ENCODE data around the gene EDIL3.

The EDIL3 gene

GRCh38 chr5:83921666-83922193 is 462.9 kb downstream of the EDIL3 start:
- CTCF ChIA-PET, result interaction anchor here (1.7 kb wide), 1 partner anchor 16 kb away, joined by 4 read pairs; no protein-coding TSS in a partner anchor
- H3K9me3 ChIP-seq (ENCODE audit: control extremely low read depth in 1 of 5, control insufficient read depth in 4 of 5, insufficient read depth in 2 of 5, low read depth in 1 of 5, low read length in 4 of 5), result peaks cover 0 to 5% (median 0%) of the 10 kb centered on the region in 5 experiments
- H3K4me3 ChIP-seq (ENCODE audit: control insufficient read depth in 1 of 7, extremely low read depth in 1 of 7, insufficient read depth in 4 of 7, low read depth in 2 of 7, low read length in 6 of 7), result no peak overlapping the region
- DNase-seq, result no peak
- no peaks in the 10 kb centered on the region for H3K27me3 ChIP-seq (replicated peaks in 2 of 5; ENCODE audit: control insufficient read depth in 4 of 5, insufficient read depth in 5 of 5, low read length in 4 of 5)
- H3K36me3 ChIP-seq (ENCODE audit: control insufficient read depth in 4 of 4, insufficient read depth in 4 of 4, low read length in 3 of 4), result no peaks in the 10 kb centered on the region
- WGBS (ENCODE audit: insufficient coverage), result 70% methylated on average over 3 of the region's 5 CpGs
- peaks cover 0 to 13% (median 8%) of the 10 kb centered on the region in 4 experiments for H3K4me1 ChIP-seq (ENCODE audit: control extremely low read depth in 1 of 4, control insufficient read depth in 4 of 4, insufficient read depth in 4 of 4, low read length in 3 of 4)
- POLR2A ChIA-PET, result no interaction called here
- H3K27ac ChIP-seq (ENCODE audit: insufficient read depth in 1 of 2, low read depth in 1 of 2, low read length in 2 of 2, poor library complexity in 1 of 2, severe bottlenecking in 2 of 2), result no peak overlapping the region

GRCh38 chr5:83919071-83920041 is 465.3 kb downstream of the EDIL3 start:
- CTCF ChIA-PET, result no interaction called here

DNA sequence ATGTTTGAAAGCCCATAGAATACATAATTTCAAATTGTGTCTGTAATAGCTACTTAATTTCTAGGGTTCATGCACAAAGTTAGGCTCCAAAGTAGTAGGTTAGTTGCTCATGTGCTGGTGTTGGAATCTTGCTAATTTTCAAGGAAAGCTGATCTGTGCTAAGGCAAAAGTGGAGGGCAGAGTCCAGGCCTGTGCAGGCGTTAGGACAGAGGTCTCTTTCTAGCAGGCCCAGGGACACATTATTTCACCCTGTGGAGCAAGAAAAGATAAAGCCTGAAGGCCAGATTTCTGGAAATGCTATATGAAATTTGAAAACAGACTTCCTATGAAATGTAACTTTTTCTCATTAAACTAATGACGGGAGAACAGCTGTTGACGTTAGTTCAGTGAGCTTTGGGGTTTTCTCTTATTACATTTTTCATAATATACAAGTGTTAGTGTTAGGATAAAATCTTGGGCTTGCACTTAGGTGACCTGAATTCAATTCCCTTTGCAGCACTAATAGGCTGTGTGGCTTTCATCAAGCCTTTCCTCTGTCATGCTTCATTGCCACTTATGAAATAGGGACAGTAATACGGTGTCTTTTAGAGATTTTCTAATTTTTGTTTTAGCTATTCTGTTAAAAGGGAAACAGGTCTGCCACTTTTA is 467.3 kb downstream of the EDIL3 start:
- ChIA-PET POLR2A (no interaction called here), CTCF (interaction anchor here (5.4 kb wide), 1 partner anchor 9 kb away, joined by 37 read pairs; no protein-coding TSS in a partner anchor)
- Histone ChIP-seq H3K36me3 (ENCODE audit: control insufficient read depth in 4 of 4, insufficient read depth in 4 of 4, low read length in 3 of 4) (no peaks in the 10 kb centered on the region), H3K4me3 (ENCODE audit: control insufficient read depth in 1 of 7, extremely low read depth in 1 of 7, insufficient read depth in 4 of 7, low read depth in 2 of 7, low read length in 6 of 7) (no peak overlapping the region), H3K27me3 (replicated peaks in 2 of 5; ENCODE audit: control insufficient read depth in 4 of 5, insufficient read depth in 5 of 5, low read length in 4 of 5) (no peaks in the 10 kb centered on the region), H3K4me1 (ENCODE audit: control extremely low read depth in 1 of 4, control insufficient read depth in 4 of 4, insufficient read depth in 4 of 4, low read length in 3 of 4) (peaks cover 0 to 22% (median 12%) of the 10 kb centered on the region in 4 experiments), H3K9me3 (ENCODE audit: control extremely low read depth in 1 of 5, control insufficient read depth in 4 of 5, insufficient read depth in 2 of 5, low read depth in 1 of 5, low read length in 4 of 5) (no peaks in the 10 kb centered on the region), H3K27ac (ENCODE audit: insufficient read depth in 1 of 2, low read depth in 1 of 2, low read length in 2 of 2, poor library complexity in 1 of 2, severe bottlenecking in 2 of 2) (no peak overlapping the region)
- WGBS (ENCODE audit: insufficient coverage), result no CpG with 5 or more reads among the region's 4 CpGs
- no peak for DNase-seq

More at GRCh38 chr5:83919071-83920041, 465.3 kb downstream of the EDIL3 start:
- Histone ChIP-seq H3K4me3 (ENCODE audit: control insufficient read depth in 1 of 7, extremely low read depth in 1 of 7, insufficient read depth in 4 of 7, low read depth in 2 of 7, low read length in 6 of 7) (peak overlapping the region in 1 of 7 experiments; percentile 19), H3K27me3 (replicated peaks in 2 of 5; ENCODE audit: control insufficient read depth in 4 of 5, insufficient read depth in 5 of 5, low read length in 4 of 5) (no peaks in the 10 kb centered on the region), H3K4me1 (ENCODE audit: control extremely low read depth in 1 of 4, control insufficient read depth in 4 of 4, insufficient read depth in 4 of 4, low read length in 3 of 4) (peaks cover 0 to 14% (median 8%) of the 10 kb centered on the region in 4 experiments), H3K9me3 (ENCODE audit: control extremely low read depth in 1 of 5, control insufficient read depth in 4 of 5, insufficient read depth in 2 of 5, low read depth in 1 of 5, low read length in 4 of 5) (peaks cover 0 to 5% (median 0%) of the 10 kb centered on the region in 5 experiments), H3K27ac (ENCODE audit: insufficient read depth in 1 of 2, low read depth in 1 of 2, low read length in 2 of 2, poor library complexity in 1 of 2, severe bottlenecking in 2 of 2) (no peak overlapping the region), H3K36me3 (ENCODE audit: control insufficient read depth in 4 of 4, insufficient read depth in 4 of 4, low read length in 3 of 4) (no peaks in the 10 kb centered on the region)
- 5% methylated on average over 4 of the region's 4 CpGs for WGBS (ENCODE audit: insufficient coverage)
- POLR2A ChIA-PET, result no interaction called here
- peak in 2 of 3 donors; percentile 54 to 76 for DNase-seq

- peaks cover 0 to 22% (median 12%) of the 10 kb centered on the region in 4 experiments for H3K4me1 ChIP-seq (ENCODE audit: control extremely low read depth in 1 of 4, control insufficient read depth in 4 of 4, insufficient read depth in 4 of 4, low read length in 3 of 4)
- H3K9me3 ChIP-seq (ENCODE audit: control extremely low read depth in 1 of 5, control insufficient read depth in 4 of 5, insufficient read depth in 2 of 5, low read depth in 1 of 5, low read length in 4 of 5), result no peaks in the 10 kb centered on the region
- POLR2A ChIA-PET, result no interaction called here
- WGBS (ENCODE audit: insufficient coverage), result 100% methylated on average over 2 of the region's 4 CpGs
- H3K27me3 ChIP-seq (replicated peaks in 2 of 5; ENCODE audit: control insufficient read depth in 4 of 5, insufficient read depth in 5 of 5, low read length in 4 of 5), result no peaks in the 10 kb centered on the region
- DNase-seq, result no peak
- no peak overlapping the region for H3K27ac ChIP-seq (ENCODE audit: insufficient read depth in 1 of 2, low read depth in 1 of 2, low read length in 2 of 2, poor library complexity in 1 of 2, severe bottlenecking in 2 of 2)
- no peak overlapping the region for H3K4me3 ChIP-seq (ENCODE audit: control insufficient read depth in 1 of 7, extremely low read depth in 1 of 7, insufficient read depth in 4 of 7, low read depth in 2 of 7, low read length in 6 of 7)
- H3K36me3 ChIP-seq (ENCODE audit: control insufficient read depth in 4 of 4, insufficient read depth in 4 of 4, low read length in 3 of 4), result no peaks in the 10 kb centered on the region
- CTCF ChIA-PET, result interaction anchor here (1.1 to 5.4 kb wide), 2 partner anchors 8 to 12 kb away, joined by 3 to 37 read pairs; no protein-coding TSS in a partner anchor
These were observed 469.8 kb downstream of the EDIL3 start for GRCh38 chr5:83914662-83915418.

- CTCF ChIA-PET, result interaction anchor here (1.1 to 5.4 kb wide), 2 partner anchors 9 to 13 kb away, joined by 3 to 37 read pairs; no protein-coding TSS in a partner anchor
- no peaks in the 10 kb centered on the region for H3K36me3 ChIP-seq (ENCODE audit: control insufficient read depth in 4 of 4, insufficient read depth in 4 of 4, low read length in 3 of 4)
- POLR2A ChIA-PET, result no interaction called here
- H3K4me3 ChIP-seq (ENCODE audit: control insufficient read depth in 1 of 7, extremely low read depth in 1 of 7, insufficient read depth in 4 of 7, low read depth in 2 of 7, low read length in 6 of 7), result no peak overlapping the region
- peak in 2 of 3 donors; percentile 52 to 56 for DNase-seq
- H3K27me3 ChIP-seq (replicated peaks in 2 of 5; ENCODE audit: control insufficient read depth in 4 of 5, insufficient read depth in 5 of 5, low read length in 4 of 5), result no peaks in the 10 kb centered on the region
- 6% methylated on average over 2 of the region's 4 CpGs for WGBS (ENCODE audit: insufficient coverage)
- H3K4me1 ChIP-seq (ENCODE audit: control extremely low read depth in 1 of 4, control insufficient read depth in 4 of 4, insufficient read depth in 4 of 4, low read length in 3 of 4), result peaks cover 0 to 20% (median 10%) of the 10 kb centered on the region in 4 experiments
- no peaks in the 10 kb centered on the region for H3K9me3 ChIP-seq (ENCODE audit: control extremely low read depth in 1 of 5, control insufficient read depth in 4 of 5, insufficient read depth in 2 of 5, low read depth in 1 of 5, low read length in 4 of 5)
- H3K27ac ChIP-seq (ENCODE audit: insufficient read depth in 1 of 2, low read depth in 1 of 2, low read length in 2 of 2, poor library complexity in 1 of 2, severe bottlenecking in 2 of 2), result no peak overlapping the region
These were observed 470.5 kb downstream of the EDIL3 start for GRCh38 chr5:83914199-83914598.

- no peak overlapping the region for H3K4me3 ChIP-seq (ENCODE audit: control insufficient read depth in 1 of 7, extremely low read depth in 1 of 7, insufficient read depth in 4 of 7, low read depth in 2 of 7, low read length in 6 of 7)
These were observed 471.1 kb downstream of the EDIL3 start for GRCh38 chr5:83913593-83913992.

More at GRCh38 chr5:83913593-83913992, 471.1 kb downstream of the EDIL3 start:
- H3K36me3 ChIP-seq (ENCODE audit: control insufficient read depth in 4 of 4, insufficient read depth in 4 of 4, low read length in 3 of 4), result no peaks in the 10 kb centered on the region
- ChIA-PET POLR2A (no interaction called here), CTCF (interaction anchor here (1.1 to 5.4 kb wide), 2 partner anchors 9 to 13 kb away, joined by 3 to 37 read pairs; no protein-coding TSS in a partner anchor)
- peaks cover 0 to 15% (median 6%) of the 10 kb centered on the region in 4 experiments for H3K4me1 ChIP-seq (ENCODE audit: control extremely low read depth in 1 of 4, control insufficient read depth in 4 of 4, insufficient read depth in 4 of 4, low read length in 3 of 4)
- no peak for DNase-seq
- no peak overlapping the region for H3K27ac ChIP-seq (ENCODE audit: insufficient read depth in 1 of 2, low read depth in 1 of 2, low read length in 2 of 2, poor library complexity in 1 of 2, severe bottlenecking in 2 of 2)
- H3K27me3 ChIP-seq (replicated peaks in 2 of 5; ENCODE audit: control insufficient read depth in 4 of 5, insufficient read depth in 5 of 5, low read length in 4 of 5), result no peaks in the 10 kb centered on the region
- no peaks in the 10 kb centered on the region for H3K9me3 ChIP-seq (ENCODE audit: control extremely low read depth in 1 of 5, control insufficient read depth in 4 of 5, insufficient read depth in 2 of 5, low read depth in 1 of 5, low read length in 4 of 5)
- no CpG with 5 or more reads among the region's 1 CpG for WGBS (ENCODE audit: insufficient coverage)
